GM23338 (cell line): ENCODE results near the gene POC1B. TPM values are rescaled to one million over a fixed set of nuclear protein-coding genes. Genes with fewer than 3 reads are reported as not detected.

Source experiments
- ATAC-seq: fragments of 200-7000 bp; cut with Tn5 transposase; 3 replicates; pipeline ENCODE4 v1.9.1; 2020
- DNase-seq: peaks from one replicate; pipeline ENCODE4 v3.0.0-alpha.2; 2015; ENCODE audit warnings: low spot score
- H2AFZ ChIP-seq: fragments of 200-600 bp; sonication (generic); 2 replicates; pipeline ENCODE4 v1.8.0; 2016; ENCODE audit warnings: antibody characterized with exemption, mild to moderate bottlenecking, moderate library complexity
- H3F3A ChIP-seq: fragments of 200-600 bp; sonication (generic); replicated peaks from 2 replicates; pipeline ENCODE4 v1.8.0; 2017; ENCODE audit warnings: antibody characterized with exemption, mixed run types, low read depth
- H3K27ac ChIP-seq: fragments of 200-600 bp; sonication (generic); 2 replicates; pipeline ENCODE4 v1.6.1; 2016; ENCODE audit warnings: low read depth
- H3K27me3 ChIP-seq: fragments of 200-600 bp; sonication (generic); 2 replicates; pipeline ENCODE4 v1.8.0; 2016; ENCODE audit warnings: mild to moderate bottlenecking, mixed run types, moderate library complexity; ENCODE audit not compliant: insufficient read depth
- H3K36me3 ChIP-seq: fragments of 200-600 bp; sonication (generic); 2 replicates; pipeline ENCODE4 v1.8.0; 2016; ENCODE audit warnings: mild to moderate bottlenecking; ENCODE audit not compliant: insufficient read depth
- H3K4me1 ChIP-seq: fragments of 200-600 bp; sonication (generic); 2 replicates; pipeline ENCODE4 v1.8.0; 2016; ENCODE audit warnings: mild to moderate bottlenecking, moderate library complexity; ENCODE audit not compliant: insufficient read depth
- H3K4me2 ChIP-seq: fragments of 200-600 bp; sonication (generic); 2 replicates; pipeline ENCODE4 v1.7.1; 2017; ENCODE audit warnings: mixed run types
- H3K4me3 ChIP-seq: fragments of 200-600 bp; sonication (generic); 2 replicates; pipeline ENCODE4 v1.6.1; 2016; ENCODE audit warnings: mixed run types
- H3K79me2 ChIP-seq: fragments of 200-600 bp; sonication (generic); replicated peaks from 2 replicates; pipeline ENCODE4 v1.8.0; 2017; ENCODE audit warnings: mild to moderate bottlenecking; ENCODE audit not compliant: insufficient read depth
- H3K9me2 ChIP-seq: fragments of 200-600 bp; sonication (generic); 2 replicates; pipeline ENCODE4 v1.8.0; 2017; ENCODE audit not compliant: insufficient read depth
- H4K20me1 ChIP-seq: fragments of 200-600 bp; sonication (generic); replicated peaks from 2 replicates; pipeline ENCODE4 v1.8.0; 2017; ENCODE audit warnings: mild to moderate bottlenecking; ENCODE audit not compliant: insufficient read depth
- H3K27ac Mint-ChIP-seq: 2 replicates; pipeline ENCODE4 v1.8.0; 2020; ENCODE audit warnings: inconsistent platforms, mild to moderate bottlenecking, moderate library complexity, mixed read lengths
- H3K27me3 Mint-ChIP-seq: 3 replicates; pipeline ENCODE4 v1.8.0; 2022; ENCODE audit warnings: low read depth, mild to moderate bottlenecking, moderate library complexity, mixed read lengths, inconsistent platforms; ENCODE audit not compliant: insufficient read depth, poor library complexity
- H3K36me3 Mint-ChIP-seq: 3 replicates; pipeline ENCODE4 v1.8.0; 2021; ENCODE audit warnings: low read depth, mild to moderate bottlenecking, inconsistent platforms, moderate library complexity, mixed read lengths
- H3K4me1 Mint-ChIP-seq: 3 replicates; pipeline ENCODE4 v1.8.0; 2020; ENCODE audit warnings: mild to moderate bottlenecking, inconsistent platforms, mixed read lengths
- H3K4me3 Mint-ChIP-seq: 3 replicates; pipeline ENCODE4 v1.8.0; 2021; ENCODE audit warnings: moderate library complexity, mild to moderate bottlenecking, inconsistent platforms, mixed read lengths
- H3K9me3 Mint-ChIP-seq: 3 replicates; pipeline ENCODE4 v1.8.0; 2020; ENCODE audit warnings: moderate library complexity, mild to moderate bottlenecking, inconsistent platforms, mixed read lengths
- CREB1 ChIP-seq: fragments of 250-450 bp; sonication (Bioruptor Pico); IDR thresholded peaks from 2 replicates; pipeline ENCODE4 v1.5.0; 2020; ENCODE audit warnings: low read depth, mild to moderate bottlenecking, moderate library complexity
- CTCF ChIP-seq, 2 experiments: fragments of 200-600 bp in 1 of 2; sonication (generic) in 1 of 2; conservative IDR thresholded peaks; 2 replicates each; pipeline versions ENCODE4 v1.5.1 to v1.6.1; 2016 to 2017; ENCODE audit warnings: antibody characterized with exemption in 2 of 2, low read depth in 2 of 2, mild to moderate bottlenecking in 2 of 2, moderate library complexity in 1 of 2
- ETS1 ChIP-seq: IDR thresholded peaks from 2 replicates; pipeline ENCODE4 v1.6.1; 2016; ENCODE audit warnings: antibody characterized with exemption
- EZH2 ChIP-seq: fragments of 200-600 bp; sonication (generic); IDR thresholded peaks from one replicate; pipeline ENCODE4 v1.8.0; 2017; ENCODE audit warnings: antibody characterized with exemption, mild to moderate bottlenecking, low read depth; ENCODE audit not compliant: unreplicated experiment
- EZH2phosphoT487 ChIP-seq: fragments of 200-600 bp; sonication (generic); IDR thresholded peaks from one replicate; pipeline ENCODE4 v1.8.1; 2018; ENCODE audit warnings: antibody characterized with exemption; ENCODE audit not compliant: unreplicated experiment
- JUNB ChIP-seq: IDR thresholded peaks from one replicate; pipeline ENCODE4 v1.6.1; 2016; ENCODE audit warnings: antibody characterized with exemption; ENCODE audit not compliant: unreplicated experiment
- NANOG ChIP-seq: IDR thresholded peaks from 2 replicates; pipeline ENCODE4 v1.6.1; 2016; ENCODE audit warnings: antibody characterized with exemption, borderline replicate concordance
- POLR2AphosphoS5 ChIP-seq: IDR thresholded peaks from 2 replicates; pipeline ENCODE4 v1.6.1; 2016; ENCODE audit warnings: antibody characterized with exemption, low read depth
- REST ChIP-seq: IDR thresholded peaks from one replicate; pipeline ENCODE4 v1.6.1; 2018; ENCODE audit warnings: antibody characterized with exemption; ENCODE audit not compliant: unreplicated experiment
- STAT1 ChIP-seq: IDR thresholded peaks from one replicate; pipeline ENCODE4 v1.6.1; 2016; ENCODE audit warnings: antibody characterized with exemption; ENCODE audit not compliant: unreplicated experiment
- ZNF114 ChIP-seq: fragments of 250-450 bp; sonication (Bioruptor Pico); IDR thresholded peaks from 2 replicates; pipeline ENCODE4 v1.5.0; 2020; ENCODE audit warnings: mild to moderate bottlenecking, moderate library complexity
- ZNF331 ChIP-seq: fragments of 250-450 bp; sonication (Bioruptor Pico); IDR thresholded peaks from 2 replicates; pipeline ENCODE4 v1.5.0; 2020; ENCODE audit warnings: low read depth, mild to moderate bottlenecking, moderate library complexity
- ZNF462 ChIP-seq: fragments of 250-450 bp; sonication (Bioruptor Pico); IDR thresholded peaks from 2 replicates; pipeline ENCODE4 v1.5.0; 2020; ENCODE audit warnings: mild to moderate bottlenecking, moderate library complexity
- polyA plus RNA-seq: library from polyadenylated mRNA; unstranded; fragments of >200 nt; fragmentation: Nextera tagmentation; extraction: Ambion mirVana; gene quantifications from 2 replicates; pipeline ENCODE4 v1.2.1, GENCODE V29; 2016
- total RNA-seq: library from RNA; depleted of rRNA; stranded (reverse); fragments of >200 nt; shearing (Covaris generic); gene quantifications from 2 replicates; pipeline ENCODE4 v1.2.3, GENCODE V29; 2014

POC1B gene
- total and polyA plus RNA-seq, 2 experiments from 2014 or later: 11.8 to 17.5 TPM

- no peak overlapping the region for H3K4me3 Mint-ChIP-seq
- H3K4me1 Mint-ChIP-seq: peaks cover 27% of the 10 kb centered on the region
- no peaks in the 10 kb centered on the region for H3F3A ChIP-seq
- no peak overlapping the region for H3K27ac Mint-ChIP-seq
- H3K36me3 ChIP-seq: no peaks in the 10 kb centered on the region
- H3K4me2 ChIP-seq: no peak overlapping the region
- no peaks in the 10 kb centered on the region; the same call in 2 of the 3 replicates for H3K9me3 Mint-ChIP-seq
- no peak overlapping the region; the same call in 1 of the 2 replicates for H2AFZ ChIP-seq
- H3K9me2 ChIP-seq: no peaks in the 10 kb centered on the region
- no peak overlapping the region for H3K4me3 ChIP-seq
- H4K20me1 ChIP-seq: no peaks in the 10 kb centered on the region
- H3K27me3 ChIP-seq: no peaks in the 10 kb centered on the region
- ATAC-seq (0 out of 3 replicates have a peak, but pooled peaks have one; percentile 28), DNase-seq (no peak)
- no peaks in the 10 kb centered on the region for H3K36me3 Mint-ChIP-seq
- no peaks in the 10 kb centered on the region for H3K79me2 ChIP-seq
- peaks cover 33% of the 10 kb centered on the region for H3K4me1 ChIP-seq
- H3K27me3 Mint-ChIP-seq: peaks cover 3% of the 10 kb centered on the region
- no peak overlapping the region for H3K27ac ChIP-seq
- TF ChIP-seq CREB1 (CRISPR knock-in tag) (no peak), STAT1 (no peak), REST (no peak), NANOG (no peak), ZNF462 (CRISPR knock-in tag) (no peak), CTCF (conservative IDR thresholded peaks at IDR 0.05; ENCODE audit: low read depth in 2 of 2) (no peak), POLR2AphosphoS5 (no peak), ZNF331 (no peak), ZNF114 (CRISPR knock-in tag) (no peak), ETS1 (no peak), EZH2phosphoT487 (no peak), JUNB (no peak), EZH2 (no peak)
Observed at GRCh38 chr12:89411846-89412245, 114.0 kb downstream of the POC1B start.
